ENCODE measurements around the gene CASP7.

CASP7 gene

DNA sequence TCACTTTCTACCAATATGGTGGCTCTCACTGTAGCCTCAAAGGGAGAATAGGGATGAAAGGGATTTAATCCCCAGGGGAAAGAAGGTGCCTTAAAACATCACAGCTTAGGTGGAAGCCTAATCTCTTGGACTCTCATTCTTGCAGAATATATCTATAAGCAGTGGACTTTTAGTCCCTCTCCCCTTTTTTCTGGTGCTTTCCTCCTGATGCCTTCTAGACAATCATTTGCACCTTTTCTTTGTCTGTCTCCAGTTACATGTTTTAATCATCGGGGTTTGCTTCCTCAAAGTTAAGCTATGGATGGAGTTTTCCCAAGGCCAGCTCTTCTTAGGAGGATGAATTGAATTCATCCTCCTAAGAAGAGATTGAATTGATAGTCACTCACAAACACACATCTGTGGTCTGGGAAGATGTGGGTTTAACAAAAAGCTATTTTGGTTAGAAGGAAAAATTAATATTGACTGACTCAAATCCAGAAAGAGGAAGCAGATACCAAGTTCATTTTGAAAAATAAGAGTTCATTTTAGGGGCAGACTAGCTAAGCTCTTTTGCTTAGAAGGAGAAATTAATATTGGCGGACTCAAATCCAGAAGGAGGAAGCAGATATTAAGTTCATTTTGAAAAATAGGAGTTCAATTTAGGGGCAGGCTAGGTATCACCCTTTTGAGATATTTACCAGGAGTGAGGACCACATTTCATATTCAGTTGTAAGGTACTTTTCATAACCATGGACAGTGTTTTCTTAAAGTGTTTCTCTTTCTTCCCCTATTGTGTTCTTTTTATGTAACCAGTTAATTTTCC is 36.6 kb downstream of the CASP7 start:
- no peak overlapping the region for H3K4me3 ChIP-seq (ENCODE audit: low read depth in 1 of 2, low read length in 2 of 2)
- peaks cover 0 to 11% of the 10 kb centered on the region in 2 donors for H3K4me1 ChIP-seq (ENCODE audit: control insufficient read depth in 1 of 2, insufficient read depth in 2 of 2, low read length in 2 of 2)
- H3K9me3 ChIP-seq (ENCODE audit: control insufficient read depth in 1 of 2, low read length in 2 of 2) = no peaks in the 10 kb centered on the region
- H3K27ac ChIP-seq (ENCODE audit: low read length) = no peak overlapping the region
- H3K36me3 ChIP-seq (ENCODE audit: control insufficient read depth in 1 of 2, insufficient read depth in 2 of 2, low read length in 2 of 2) = peaks cover 13% of the 10 kb centered on the region in 2 donors
- no peaks in the 10 kb centered on the region for H3K27me3 ChIP-seq (ENCODE audit: low read depth, low read length)

DNA sequence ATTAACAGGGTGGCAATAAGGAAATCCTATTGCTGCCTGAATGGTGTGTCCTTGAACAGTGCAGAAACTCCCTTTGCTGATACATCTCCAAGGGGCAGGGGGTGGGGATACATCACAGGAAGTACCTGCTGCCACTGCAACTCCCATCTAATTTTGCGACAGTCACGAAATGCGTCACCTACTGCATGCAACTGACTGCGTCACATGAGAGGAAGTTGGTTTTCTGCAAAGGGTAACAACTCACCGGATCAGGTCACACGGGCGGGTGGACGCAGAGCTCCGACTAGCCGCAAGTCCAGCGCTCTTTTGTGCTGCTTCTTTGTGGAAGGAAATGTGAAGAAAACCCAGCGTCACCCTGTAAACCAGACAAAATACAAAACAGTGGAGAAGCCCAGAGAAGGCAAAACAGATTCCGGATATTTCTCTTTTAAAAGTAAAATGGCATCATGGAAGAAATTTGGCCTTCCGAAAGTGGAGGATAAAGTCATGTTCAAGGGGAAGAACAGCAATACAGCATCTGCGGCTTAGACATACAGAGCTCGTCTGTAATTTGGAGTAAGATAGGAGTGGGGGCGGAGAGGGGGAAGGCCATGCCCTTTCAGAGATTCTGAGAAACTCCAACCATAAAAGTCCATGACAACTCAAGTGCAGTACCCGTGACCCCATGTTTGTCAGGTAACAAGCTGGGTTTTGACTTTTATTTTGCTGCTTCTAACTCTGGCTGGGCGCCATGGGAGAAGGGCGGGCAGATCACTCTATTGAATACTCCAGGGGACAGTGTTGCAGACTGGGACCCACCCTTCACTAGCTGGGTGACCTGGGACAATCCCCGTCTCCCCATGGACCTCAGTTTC is 39.5 kb downstream of the CASP7 start:
- Histone ChIP-seq H3K36me3 (ENCODE audit: control insufficient read depth in 1 of 2, insufficient read depth in 2 of 2, low read length in 2 of 2) (peaks cover 26 to 30% of the 10 kb centered on the region in 2 donors), H3K9me3 (ENCODE audit: control insufficient read depth in 1 of 2, low read length in 2 of 2) (no peaks in the 10 kb centered on the region), H3K27me3 (ENCODE audit: low read depth, low read length) (no peaks in the 10 kb centered on the region), H3K27ac (ENCODE audit: low read length) (no peak overlapping the region), H3K4me1 (ENCODE audit: control insufficient read depth in 1 of 2, insufficient read depth in 2 of 2, low read length in 2 of 2) (no peaks in the 10 kb centered on the region), H3K4me3 (ENCODE audit: low read depth in 1 of 2, low read length in 2 of 2) (no peak overlapping the region)

DNA sequence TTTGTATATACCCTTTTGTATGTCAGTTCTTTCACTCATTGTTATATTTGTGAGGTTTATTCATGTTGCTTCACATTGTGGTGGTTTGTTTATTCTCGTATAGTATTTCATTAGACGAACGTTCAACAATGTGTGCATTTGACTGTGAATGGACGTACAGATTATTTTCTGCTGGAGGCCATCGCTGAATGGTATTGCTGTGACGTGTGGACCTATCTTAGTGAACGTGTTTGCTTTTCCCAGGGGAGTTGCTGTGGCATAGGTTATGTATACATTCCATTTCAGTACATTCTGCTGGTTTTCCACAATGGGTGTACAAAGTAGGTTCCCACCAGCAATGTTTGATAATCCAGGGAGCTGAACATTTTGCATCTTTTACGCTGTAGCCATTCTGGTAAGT is 40.7 kb downstream of the CASP7 start:
- Histone ChIP-seq H3K27me3 (ENCODE audit: low read depth, low read length) (no peaks in the 10 kb centered on the region), H3K4me3 (ENCODE audit: low read depth in 1 of 2, low read length in 2 of 2) (no peak overlapping the region), H3K4me1 (ENCODE audit: control insufficient read depth in 1 of 2, insufficient read depth in 2 of 2, low read length in 2 of 2) (no peaks in the 10 kb centered on the region), H3K27ac (ENCODE audit: low read length) (no peak overlapping the region), H3K36me3 (ENCODE audit: control insufficient read depth in 1 of 2, insufficient read depth in 2 of 2, low read length in 2 of 2) (peaks cover 35 to 40% of the 10 kb centered on the region in 2 donors), H3K9me3 (ENCODE audit: control insufficient read depth in 1 of 2, low read length in 2 of 2) (no peaks in the 10 kb centered on the region)

DNA sequence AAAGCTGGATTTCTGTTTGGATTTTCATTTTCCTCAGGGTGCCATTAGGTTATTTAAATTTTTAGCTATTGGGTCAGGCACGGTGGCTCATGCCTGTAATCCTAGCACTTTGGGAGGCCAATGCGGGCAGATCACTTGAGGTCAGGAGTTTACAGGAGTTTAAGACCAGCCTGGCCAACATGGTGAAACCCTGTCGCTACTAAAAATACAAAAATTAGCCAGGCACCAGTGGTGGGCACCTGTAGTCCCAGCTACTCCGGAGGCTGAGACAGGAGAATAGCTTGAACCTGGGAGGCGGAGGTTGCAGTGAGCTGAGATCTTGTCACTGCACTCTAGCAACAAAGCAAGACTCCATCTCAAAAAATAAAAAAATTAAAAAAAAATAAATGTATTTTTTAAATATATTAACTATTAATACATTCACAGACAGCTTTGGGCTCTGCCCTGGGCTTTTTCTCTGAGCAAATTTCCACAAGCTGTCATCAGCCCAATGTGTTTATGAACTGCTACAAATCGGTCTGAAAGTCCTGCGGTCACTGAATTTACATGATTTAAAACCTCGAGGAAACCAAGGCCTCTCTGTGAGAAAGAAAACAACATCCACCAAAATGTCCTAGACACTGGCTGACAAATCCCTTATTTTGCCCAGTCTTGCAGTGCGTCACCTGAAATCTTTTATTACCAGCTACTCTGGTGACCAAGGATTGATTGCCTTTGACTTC is 52.6 kb downstream of the CASP7 start:
- Histone ChIP-seq H3K4me1 (ENCODE audit: control insufficient read depth in 1 of 2, insufficient read depth in 2 of 2, low read length in 2 of 2) (peaks cover 0 to 11% of the 10 kb centered on the region in 2 donors), H3K4me3 (ENCODE audit: low read depth in 1 of 2, low read length in 2 of 2) (no peak overlapping the region), H3K36me3 (ENCODE audit: control insufficient read depth in 1 of 2, insufficient read depth in 2 of 2, low read length in 2 of 2) (peaks cover 22 to 27% of the 10 kb centered on the region in 2 donors), H3K9me3 (ENCODE audit: control insufficient read depth in 1 of 2, low read length in 2 of 2) (no peaks in the 10 kb centered on the region), H3K27me3 (ENCODE audit: low read depth, low read length) (no peaks in the 10 kb centered on the region), H3K27ac (ENCODE audit: low read length) (no peak overlapping the region)

DNA sequence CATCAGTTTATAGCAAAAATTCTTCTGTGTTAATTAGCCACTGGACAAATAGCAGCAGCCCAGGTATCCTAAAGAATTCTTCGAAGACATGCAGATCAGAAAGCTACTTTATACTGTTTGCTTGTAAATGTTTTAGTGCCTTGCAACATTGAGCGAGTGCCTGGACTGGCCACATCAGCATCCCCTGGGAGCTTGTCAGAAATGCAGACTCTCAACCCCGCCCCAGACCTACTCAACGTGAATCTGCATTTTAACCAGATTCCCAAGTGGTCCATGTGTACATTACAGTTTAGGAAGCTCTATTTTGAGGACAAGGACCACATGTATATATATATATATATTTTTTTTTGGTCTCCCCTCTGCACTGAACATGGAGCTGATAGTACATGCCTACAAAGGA is 53.3 kb downstream of the CASP7 start:
- no peaks in the 10 kb centered on the region for H3K27me3 ChIP-seq (ENCODE audit: low read depth, low read length)
- no peak overlapping the region for H3K4me3 ChIP-seq (ENCODE audit: low read depth in 1 of 2, low read length in 2 of 2)
- no peaks in the 10 kb centered on the region for H3K9me3 ChIP-seq (ENCODE audit: control insufficient read depth in 1 of 2, low read length in 2 of 2)
- peaks cover 21 to 25% of the 10 kb centered on the region in 2 donors for H3K36me3 ChIP-seq (ENCODE audit: control insufficient read depth in 1 of 2, insufficient read depth in 2 of 2, low read length in 2 of 2)
- peaks cover 0 to 11% of the 10 kb centered on the region in 2 donors for H3K4me1 ChIP-seq (ENCODE audit: control insufficient read depth in 1 of 2, insufficient read depth in 2 of 2, low read length in 2 of 2)
- no peak overlapping the region for H3K27ac ChIP-seq (ENCODE audit: low read length)

DNA sequence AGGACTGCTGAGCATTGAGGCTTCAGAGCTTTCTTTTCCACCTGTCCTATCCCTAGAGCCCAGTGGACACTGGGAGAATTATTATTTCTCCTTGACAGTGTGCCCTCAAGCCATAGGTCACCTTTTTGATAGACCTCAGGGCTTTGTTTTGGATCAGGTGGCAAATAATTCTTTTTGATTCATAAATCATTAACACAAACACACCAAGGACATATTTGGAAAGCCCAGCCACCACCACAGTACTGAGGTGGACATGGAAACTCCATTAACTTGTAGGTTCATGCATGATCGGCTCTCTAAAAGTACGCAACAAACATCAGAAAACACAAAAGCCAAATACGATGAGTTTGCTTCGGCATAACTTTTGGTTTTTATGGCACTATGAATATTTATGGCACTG is 53.9 kb downstream of the CASP7 start:
- H3K4me3 ChIP-seq (ENCODE audit: low read depth in 1 of 2, low read length in 2 of 2) = no peak overlapping the region
- peaks cover 18 to 19% of the 10 kb centered on the region in 2 donors for H3K36me3 ChIP-seq (ENCODE audit: control insufficient read depth in 1 of 2, insufficient read depth in 2 of 2, low read length in 2 of 2)
- H3K27me3 ChIP-seq (ENCODE audit: low read depth, low read length) = no peaks in the 10 kb centered on the region
- H3K9me3 ChIP-seq (ENCODE audit: control insufficient read depth in 1 of 2, low read length in 2 of 2) = no peaks in the 10 kb centered on the region
- H3K27ac ChIP-seq (ENCODE audit: low read length) = no peak overlapping the region
- H3K4me1 ChIP-seq (ENCODE audit: control insufficient read depth in 1 of 2, insufficient read depth in 2 of 2, low read length in 2 of 2) = peaks cover 0 to 11% of the 10 kb centered on the region in 2 donors

DNA sequence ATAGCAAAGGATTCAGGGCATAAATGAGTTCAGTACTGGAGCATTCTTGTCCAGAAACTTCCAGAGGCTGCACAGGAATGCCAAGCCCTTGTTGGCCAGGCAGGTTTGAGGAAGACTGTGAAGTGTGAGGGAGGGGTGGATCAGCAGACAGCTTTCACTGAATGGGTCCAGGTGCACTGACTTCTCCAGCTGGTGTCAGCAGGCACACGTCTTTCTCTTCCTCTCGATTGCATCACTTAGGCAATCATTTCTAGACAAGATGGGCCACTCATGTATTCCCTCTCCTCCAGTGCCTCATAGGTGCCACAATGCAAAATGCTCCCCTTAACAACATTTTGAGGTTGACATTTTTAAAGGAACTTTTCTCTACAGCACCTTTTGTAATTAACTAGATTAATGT is 56.2 kb downstream of the CASP7 start:
- H3K9me3 ChIP-seq (ENCODE audit: control insufficient read depth in 1 of 2, low read length in 2 of 2) = no peaks in the 10 kb centered on the region
- no peaks in the 10 kb centered on the region for H3K36me3 ChIP-seq (ENCODE audit: control insufficient read depth in 1 of 2, insufficient read depth in 2 of 2, low read length in 2 of 2)
- H3K27ac ChIP-seq (ENCODE audit: low read length) = no peak overlapping the region
- H3K27me3 ChIP-seq (ENCODE audit: low read depth, low read length) = no peaks in the 10 kb centered on the region
- H3K4me1 ChIP-seq (ENCODE audit: control insufficient read depth in 1 of 2, insufficient read depth in 2 of 2, low read length in 2 of 2) = peaks cover 0 to 11% of the 10 kb centered on the region in 2 donors
- H3K4me3 ChIP-seq (ENCODE audit: low read depth in 1 of 2, low read length in 2 of 2) = no peak overlapping the region

DNA sequence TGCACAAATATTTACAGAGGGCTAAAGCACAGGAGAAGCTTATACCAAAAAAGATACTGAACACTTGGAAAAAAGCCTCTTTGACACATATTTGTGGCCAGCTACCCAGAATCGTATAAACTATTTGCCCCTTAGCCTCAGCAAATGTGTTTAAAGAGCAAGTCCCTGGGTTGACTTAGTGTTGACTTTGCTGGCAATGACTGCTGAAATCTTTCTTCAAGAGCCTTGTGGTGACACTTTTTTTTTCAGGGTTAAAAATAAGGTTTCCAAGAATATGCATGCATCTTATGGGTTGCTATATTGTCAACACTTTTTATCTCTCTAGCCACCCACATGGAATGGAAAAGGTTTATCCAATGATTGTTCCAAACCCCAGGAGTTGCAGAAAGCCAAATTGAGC is 56.9 kb downstream of the CASP7 start:
- no peaks in the 10 kb centered on the region for H3K27me3 ChIP-seq (ENCODE audit: low read depth, low read length)
- peaks cover 0 to 11% of the 10 kb centered on the region in 2 donors for H3K4me1 ChIP-seq (ENCODE audit: control insufficient read depth in 1 of 2, insufficient read depth in 2 of 2, low read length in 2 of 2)
- no peaks in the 10 kb centered on the region for H3K9me3 ChIP-seq (ENCODE audit: control insufficient read depth in 1 of 2, low read length in 2 of 2)
- H3K36me3 ChIP-seq (ENCODE audit: control insufficient read depth in 1 of 2, insufficient read depth in 2 of 2, low read length in 2 of 2) = no peaks in the 10 kb centered on the region
- no peak overlapping the region for H3K4me3 ChIP-seq (ENCODE audit: low read depth in 1 of 2, low read length in 2 of 2)
- H3K27ac ChIP-seq (ENCODE audit: low read length) = no peak overlapping the region

DNA sequence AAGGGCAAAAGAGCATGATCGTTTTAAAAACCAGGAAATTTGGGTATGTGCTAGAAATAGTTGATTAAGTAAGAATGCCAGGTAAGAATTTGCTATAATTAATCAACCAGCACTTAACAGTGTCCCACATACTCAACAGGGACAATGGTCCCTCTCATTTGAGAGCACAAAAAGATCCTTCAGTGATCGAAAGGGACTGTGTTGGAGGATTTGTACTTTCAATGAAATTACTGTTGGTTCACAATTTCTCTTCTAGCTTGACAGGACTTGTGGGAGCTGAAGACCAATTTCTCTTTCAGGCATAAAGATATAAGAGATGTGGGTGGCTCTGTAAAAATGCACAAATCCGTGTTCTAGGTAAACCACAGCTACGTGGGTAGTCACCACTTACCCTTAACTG is 59.3 kb downstream of the CASP7 start:
- H3K36me3 ChIP-seq (ENCODE audit: control insufficient read depth in 1 of 2, insufficient read depth in 2 of 2, low read length in 2 of 2) = no peaks in the 10 kb centered on the region
- H3K27me3 ChIP-seq (ENCODE audit: low read depth, low read length) = no peaks in the 10 kb centered on the region
- peaks cover 0 to 11% of the 10 kb centered on the region in 2 donors for H3K4me1 ChIP-seq (ENCODE audit: control insufficient read depth in 1 of 2, insufficient read depth in 2 of 2, low read length in 2 of 2)
- H3K27ac ChIP-seq (ENCODE audit: low read length) = no peak overlapping the region
- H3K9me3 ChIP-seq (ENCODE audit: control insufficient read depth in 1 of 2, low read length in 2 of 2) = no peaks in the 10 kb centered on the region
- H3K4me3 ChIP-seq (ENCODE audit: low read depth in 1 of 2, low read length in 2 of 2) = no peak overlapping the region

DNA sequence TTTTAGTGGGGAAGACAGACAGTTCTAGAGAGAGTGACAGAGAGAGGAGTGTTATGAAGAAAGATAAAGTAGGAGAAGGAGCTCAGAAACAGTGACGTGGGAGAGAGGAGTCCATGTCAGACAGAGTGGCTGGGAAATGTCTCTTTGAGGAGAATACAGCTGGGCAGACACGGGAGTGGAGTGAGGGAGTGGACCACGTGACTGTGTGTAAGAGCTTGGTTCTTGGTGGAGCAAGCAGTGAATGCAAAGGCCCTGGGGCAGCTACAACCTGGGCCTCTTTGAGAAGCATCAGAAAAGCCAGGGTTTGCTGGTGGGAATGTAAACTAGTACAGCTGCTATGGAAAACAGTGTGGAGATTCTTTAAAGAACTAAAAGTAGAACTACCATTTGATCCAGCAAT is 59.9 kb downstream of the CASP7 start:
- no peaks in the 10 kb centered on the region for H3K27me3 ChIP-seq (ENCODE audit: low read depth, low read length)
- H3K36me3 ChIP-seq (ENCODE audit: control insufficient read depth in 1 of 2, insufficient read depth in 2 of 2, low read length in 2 of 2) = no peaks in the 10 kb centered on the region
- H3K9me3 ChIP-seq (ENCODE audit: control insufficient read depth in 1 of 2, low read length in 2 of 2) = no peaks in the 10 kb centered on the region
- H3K4me1 ChIP-seq (ENCODE audit: control insufficient read depth in 1 of 2, insufficient read depth in 2 of 2, low read length in 2 of 2) = peaks cover 0 to 11% of the 10 kb centered on the region in 2 donors
- H3K4me3 ChIP-seq (ENCODE audit: low read depth in 1 of 2, low read length in 2 of 2) = no peak overlapping the region
- H3K27ac ChIP-seq (ENCODE audit: low read length) = no peak overlapping the region

DNA sequence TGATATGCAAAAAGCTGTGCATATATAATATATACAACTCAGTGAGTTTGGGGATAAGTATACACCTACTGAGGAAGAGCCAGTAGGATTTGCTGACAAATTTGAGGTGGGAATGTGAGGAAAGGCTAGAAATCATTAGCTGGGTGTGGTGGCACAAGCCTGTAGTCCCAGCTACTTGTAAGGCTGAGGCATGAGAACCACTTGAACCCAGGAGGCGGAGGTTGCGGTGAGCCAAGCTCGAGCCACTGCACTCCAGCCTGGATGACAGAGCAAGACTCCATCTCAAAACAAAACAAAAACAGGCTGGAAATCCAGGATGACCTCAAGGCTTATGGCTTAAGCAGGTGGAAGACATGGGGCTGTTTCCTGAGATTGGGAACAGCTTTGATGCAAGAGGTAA is 61.1 kb downstream of the CASP7 start:
- Histone ChIP-seq H3K36me3 (ENCODE audit: control insufficient read depth in 1 of 2, insufficient read depth in 2 of 2, low read length in 2 of 2) (no peaks in the 10 kb centered on the region), H3K4me1 (ENCODE audit: control insufficient read depth in 1 of 2, insufficient read depth in 2 of 2, low read length in 2 of 2) (peaks cover 3 to 10% of the 10 kb centered on the region in 2 donors), H3K4me3 (ENCODE audit: low read depth in 1 of 2, low read length in 2 of 2) (no peak overlapping the region), H3K27me3 (ENCODE audit: low read depth, low read length) (no peaks in the 10 kb centered on the region), H3K9me3 (ENCODE audit: control insufficient read depth in 1 of 2, low read length in 2 of 2) (no peaks in the 10 kb centered on the region), H3K27ac (ENCODE audit: low read length) (no peak overlapping the region)

All from muscle layer of duodenum (tissue), 2 donors.